ENCODE results near the gene KPNA5. TPM values are rescaled to one million over a fixed set of nuclear protein-coding genes. Genes with fewer than 3 reads are reported as not detected.

Gene KPNA5
- total and polyA plus RNA-seq, 9 of the 15 experiments (the other 6 are each of a cell fraction or from before 2014, with no cell fraction given): 3.2 to 10.3 (median 6.5) TPM

- Histone ChIP-seq H3K36me3 (ENCODE audit: control insufficient read depth, insufficient read depth, low read length) (peaks cover 57% of the 10 kb centered on the region; the same call in 2 of the 3 replicates), H3K79me2 (ENCODE audit: control insufficient read depth, insufficient read depth, low read length) (no peaks in the 10 kb centered on the region), H3K4me1 (replicated peaks in 1 of 2; ENCODE audit: control insufficient read depth in 2 of 2, insufficient read depth in 2 of 2, low read length in 2 of 2) (no peaks in the 10 kb centered on the region), H3K9ac (ENCODE audit: insufficient read depth in 1 of 2, low read depth in 2 of 2, low read length in 2 of 2) (no peak overlapping the region), H3K27me3 (ENCODE audit: control insufficient read depth in 2 of 2, insufficient read depth in 2 of 2, low read length in 2 of 2) (no peaks in the 10 kb centered on the region), H3K9me3 (replicated peaks; ENCODE audit: control insufficient read depth, insufficient read depth, low read depth, low read length) (no peaks in the 10 kb centered on the region), H4K20me1 (replicated peaks; ENCODE audit: control insufficient read depth, insufficient read depth, low read length) (no peaks in the 10 kb centered on the region), H2AFZ (ENCODE audit: low read depth, low read length) (no peak overlapping the region), H3K4me2 (ENCODE audit: insufficient read depth, low read length) (no peak overlapping the region), H3K9me1 (ENCODE audit: control insufficient read depth, insufficient read depth, low read length) (no peaks in the 10 kb centered on the region), H3K27ac (ENCODE audit: extremely low read depth, low read depth, low read length) (no peak overlapping the region), H3K4me3 (no peak overlapping the region)
- no peak for DNase-seq (ENCODE audit: extremely low read depth in 1 of 4, low spot score in 3 of 4)
- in situ Hi-C loops (cut with MboI) (no loop called here), intact Hi-C loops (cut with micrococcal nuclease) (loop anchor here (5.0 kb wide), 3 partner anchors 71 to 381 kb away; no protein-coding TSS in a partner anchor)
- ChIA-PET POLR2A (interaction anchor here (1.2 kb wide), 1 partner anchor 20 kb away, joined by 3 read pairs; the partner anchor contains the start of gene ZUP1), CTCF (ENCODE audit: low intra/inter-chr PET ratio) (no interaction called here)
- BruUV-seq (replicated peaks): no TSS peak
- 68% methylated on average over 5 of the region's 5 CpGs for WGBS (ENCODE audit: insufficient coverage, low coverage, missing lambda C conversion rate)
- TF ChIP-seq BACH1 (tag; IDR thresholded peaks at IDR 0.05): no peak
- ATAC-seq: no peak
- FAIRE-seq: no peak
These were observed 32.9 kb upstream of the KPNA5 start for GRCh38 chr6:116648156-116648555.

DNA sequence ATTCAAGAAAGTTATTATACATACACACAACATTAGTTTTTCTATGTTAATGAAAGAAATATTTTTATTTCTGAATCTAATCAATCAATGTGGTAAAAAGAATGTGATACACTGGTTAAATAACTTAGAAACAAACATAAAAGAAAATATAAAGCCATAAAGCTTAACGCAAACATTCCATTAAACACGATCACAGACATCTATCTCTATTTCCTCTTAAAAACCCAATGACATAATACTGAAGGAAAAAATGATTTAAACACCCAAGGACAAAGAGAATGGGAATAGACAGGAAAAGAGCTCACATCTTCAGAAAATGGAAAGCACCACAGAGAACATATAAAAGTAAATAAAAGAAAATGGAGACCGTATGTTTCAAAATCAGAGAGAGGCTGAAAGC, 31.9 kb upstream of the KPNA5 start:
- no peaks in the 10 kb centered on the region for H3K79me2 ChIP-seq (ENCODE audit: control insufficient read depth, insufficient read depth, low read length)
- in situ Hi-C loops (cut with MboI) (no loop called here), intact Hi-C loops (cut with micrococcal nuclease) (loop anchor here (5.0 kb wide), 3 partner anchors 72 to 382 kb away; no protein-coding TSS in a partner anchor)
- no peak for ATAC-seq
- H3K4me3 ChIP-seq: no peak overlapping the region
- no peak overlapping the region for H3K9ac ChIP-seq (ENCODE audit: insufficient read depth in 1 of 2, low read depth in 2 of 2, low read length in 2 of 2)
- TF ChIP-seq FOXP1 (CRISPR knock-in tag; IDR thresholded peaks at IDR 0.05): no peak
- no peak for TF ChIP-seq ZNF143 (CRISPR knock-in tag; IDR thresholded peaks at IDR 0.05)
- no peak for TF ChIP-seq POU5F1 (IDR thresholded peaks at IDR 0.05; ENCODE audit: borderline replicate concordance, low read depth, low read length, partially characterized antibody)
- no peak for TF ChIP-seq U2AF1 (optimal IDR thresholded peaks at IDR 0.05; ENCODE audit: low read depth, low read length)
- BruUV-seq (replicated peaks): no TSS peak
- H3K9me3 ChIP-seq (replicated peaks; ENCODE audit: control insufficient read depth, insufficient read depth, low read depth, low read length): no peaks in the 10 kb centered on the region
- 88% methylated on average over 3 of the region's 3 CpGs for WGBS (ENCODE audit: insufficient coverage, low coverage, missing lambda C conversion rate)
- peaks cover 65% of the 10 kb centered on the region; the same call in 2 of the 3 replicates for H3K36me3 ChIP-seq (ENCODE audit: control insufficient read depth, insufficient read depth, low read length)
- H3K4me2 ChIP-seq (ENCODE audit: insufficient read depth, low read length): no peak overlapping the region
- H3K4me1 ChIP-seq (replicated peaks in 1 of 2; ENCODE audit: control insufficient read depth in 2 of 2, insufficient read depth in 2 of 2, low read length in 2 of 2): no peaks in the 10 kb centered on the region
- CTCF ChIA-PET (ENCODE audit: low intra/inter-chr PET ratio): no interaction called here
- H3K27me3 ChIP-seq (ENCODE audit: control insufficient read depth in 2 of 2, insufficient read depth in 2 of 2, low read length in 2 of 2): no peaks in the 10 kb centered on the region
- H3K27ac ChIP-seq (ENCODE audit: extremely low read depth, low read depth, low read length): no peak overlapping the region
- FAIRE-seq: no peak
- POLR2A ChIA-PET: interaction anchor here (0.6 to 1.7 kb wide), 3 partner anchors 10 to 24 kb away, joined by 3 to 4 read pairs (median 4); partner anchors contain the start of gene ZUP1
- no peaks in the 10 kb centered on the region for H4K20me1 ChIP-seq (replicated peaks; ENCODE audit: control insufficient read depth, insufficient read depth, low read length)
- DNase-seq (ENCODE audit: extremely low read depth in 1 of 4, low spot score in 3 of 4): no peak
- no peak overlapping the region for H2AFZ ChIP-seq (ENCODE audit: low read depth, low read length)
- H3K9me1 ChIP-seq (ENCODE audit: control insufficient read depth, insufficient read depth, low read length): no peaks in the 10 kb centered on the region
